GM21381 (cell line): Measurements from ENCODE around the gene EVA1B.

Experiments used
- ATAC-seq: cut with Tn5 transposase; IDR thresholded peaks from one replicate; pipeline ENCODE4 v1.9.1; 2021; ENCODE audit warnings: mild to moderate bottlenecking, moderate library complexity; ENCODE audit not compliant: unreplicated experiment

Gene EVA1B

DNA sequence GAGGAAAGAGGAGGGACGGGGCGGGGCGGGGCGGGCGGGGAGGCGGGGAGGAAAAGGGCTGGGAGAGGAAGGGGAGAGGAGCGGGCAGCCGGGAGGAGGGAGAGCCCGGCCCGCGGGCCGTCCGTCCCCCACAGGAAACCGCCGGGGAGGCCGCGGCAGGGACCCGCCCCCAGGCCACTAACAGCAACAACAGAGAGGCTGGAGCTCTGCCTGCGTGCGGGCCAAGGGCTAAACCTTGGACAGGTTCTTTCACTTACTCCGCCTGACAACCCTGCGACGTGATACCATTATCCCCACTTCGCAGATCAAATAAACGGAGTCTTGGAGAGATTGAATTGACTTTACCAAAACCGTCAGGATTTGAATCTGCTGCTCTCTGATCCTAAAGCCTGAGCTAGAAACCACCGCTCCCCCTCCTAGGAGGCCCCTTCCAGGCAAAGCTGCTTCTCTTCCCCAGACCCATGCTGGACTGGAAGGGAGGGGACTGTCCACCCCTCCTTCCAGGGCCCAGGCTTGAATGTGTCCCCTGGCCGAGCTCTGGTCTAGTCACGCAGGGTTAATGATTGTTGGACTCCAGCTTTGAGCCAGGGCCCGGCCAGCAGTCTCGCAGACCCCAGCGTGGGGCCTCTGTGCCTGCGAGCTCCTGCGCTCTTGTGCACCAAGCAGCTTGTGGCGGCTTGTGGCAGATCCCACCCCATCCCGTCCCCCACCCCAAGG is at the start of gene EVA1B:
Gene EVA1B, minus strand, starts transcription at position 10 of the 717 bp plus-strand sequence. CDS start 608 bp downstream, outside the sequence.
- peak; percentile 37 for ATAC-seq

DNA sequence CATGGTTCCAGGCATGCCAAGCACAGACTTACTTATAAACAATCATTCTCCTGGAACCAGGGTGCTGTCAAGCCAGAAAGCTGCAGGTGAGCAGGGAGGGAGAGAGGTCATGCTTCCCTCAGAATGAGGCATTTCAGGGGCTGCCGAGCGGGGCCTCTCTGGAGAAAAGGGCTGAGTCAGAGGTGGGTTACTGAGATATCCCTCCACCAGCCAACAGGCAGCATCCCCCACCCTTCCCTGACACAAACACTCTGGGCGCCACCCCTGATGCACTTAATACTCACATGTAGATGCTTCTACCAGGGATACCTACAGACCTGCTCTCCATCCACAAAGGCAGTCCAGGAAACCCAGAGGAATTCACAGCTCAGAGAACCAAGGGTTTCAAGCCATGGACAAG is 49.2 kb upstream of the EVA1B start:
- no peak for ATAC-seq

- ATAC-seq = no peak
These were observed 45.8 kb upstream of the EVA1B start for GRCh38 chr1:36369061-36369861.

GRCh38 chr1:36367798-36368197 is 44.4 kb upstream of the EVA1B start:
- no peak for ATAC-seq

GRCh38 chr1:36367066-36367465 is 43.6 kb upstream of the EVA1B start:
- no peak for ATAC-seq

GRCh38 chr1:36366091-36366661 is 42.7 kb upstream of the EVA1B start:
- no peak for ATAC-seq

DNA sequence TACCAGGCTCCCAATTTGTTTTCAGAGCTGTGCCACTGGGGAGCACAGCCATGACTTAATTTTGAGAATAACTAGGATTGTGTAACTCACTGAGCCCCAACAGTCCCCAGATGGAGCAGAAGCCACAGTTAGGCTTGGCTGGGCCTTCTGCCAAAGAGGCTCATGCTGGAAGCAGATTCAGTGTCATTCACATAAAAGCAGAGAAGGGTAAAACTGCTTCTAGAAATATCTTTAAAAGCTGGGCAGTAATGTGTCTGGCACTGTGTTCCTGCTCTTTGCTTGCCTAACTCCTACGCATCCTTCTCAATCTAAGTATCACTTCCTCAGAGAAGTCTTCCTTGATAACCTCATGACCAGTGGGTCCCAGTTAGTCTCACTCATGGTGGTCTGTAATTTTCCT is 41.9 kb upstream of the EVA1B start:
- ATAC-seq = no peak

- ATAC-seq = no peak
These were observed 36.6 kb upstream of the EVA1B start for GRCh38 chr1:36359911-36360550.

DNA sequence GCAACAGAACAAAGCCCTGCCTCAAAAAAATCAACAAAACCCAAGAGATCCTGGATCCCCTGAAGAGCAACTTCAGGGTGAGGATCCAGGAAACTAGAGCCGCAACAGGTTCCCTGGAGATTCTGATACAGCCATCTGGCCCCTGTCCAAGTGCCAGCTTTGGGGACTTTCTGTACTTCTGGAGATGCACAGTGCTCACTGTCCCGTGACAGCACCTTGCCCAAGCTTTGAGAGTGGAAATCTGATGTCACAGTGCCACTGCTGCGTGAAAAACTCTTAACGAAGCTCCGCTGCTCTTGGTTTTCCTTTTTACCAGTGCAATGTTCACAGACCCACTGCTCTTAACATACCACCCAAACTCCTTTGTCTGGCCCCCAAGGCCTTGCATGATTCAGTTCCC is 35.9 kb upstream of the EVA1B start:
- ATAC-seq = no peak

GRCh38 chr1:36358514-36359084 is 35.2 kb upstream of the EVA1B start:
- ATAC-seq = no peak

GRCh38 chr1:36355811-36356210 is 32.4 kb upstream of the EVA1B start:
- no peak for ATAC-seq

GRCh38 chr1:36354486-36354885 is 31.0 kb upstream of the EVA1B start:
- no peak for ATAC-seq

DNA sequence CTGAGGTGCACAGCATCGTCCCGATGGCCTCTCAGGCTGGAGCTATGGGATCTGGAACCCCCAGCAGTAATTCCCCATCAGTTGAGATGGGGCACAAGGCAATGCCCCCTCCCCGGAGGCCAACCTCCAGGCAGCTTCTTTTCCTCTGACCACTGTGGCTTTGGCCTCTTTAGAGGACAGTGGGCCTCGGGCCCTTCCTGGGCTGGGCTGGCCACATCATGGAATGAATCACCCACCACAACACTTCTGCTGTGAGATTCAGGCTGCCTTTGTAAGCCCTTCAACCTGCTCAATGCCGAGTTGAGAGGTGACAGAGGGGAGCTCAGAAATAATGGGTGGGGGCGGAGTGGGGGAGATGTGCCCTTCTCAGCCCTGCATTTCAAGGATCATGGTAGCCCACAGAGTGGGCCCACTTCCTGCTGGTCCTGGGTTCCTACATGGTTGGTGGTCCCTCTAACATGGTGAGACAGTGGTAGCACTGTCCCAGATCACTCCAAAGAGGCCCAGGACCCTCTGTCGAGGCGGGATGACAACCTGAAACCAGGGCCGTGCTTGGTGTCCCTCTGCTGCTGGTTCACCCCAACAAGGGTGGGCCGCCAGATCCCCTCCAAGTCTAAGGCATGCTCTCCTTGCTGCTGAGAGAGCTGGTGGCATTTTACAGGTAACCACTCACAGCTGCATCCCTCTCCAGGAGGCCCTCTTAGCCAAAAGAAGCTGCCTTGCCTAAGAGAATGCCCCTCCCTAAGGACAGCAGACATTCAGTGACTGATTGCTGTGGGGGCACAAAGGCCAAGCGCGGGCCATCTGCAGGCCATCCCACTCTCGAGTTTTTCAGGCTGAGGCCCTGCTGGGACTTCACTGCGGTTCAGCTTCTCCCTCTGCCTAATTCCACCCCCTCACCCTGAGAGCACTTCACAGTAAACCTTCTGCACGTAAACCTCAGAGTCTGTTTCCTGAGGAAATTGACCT is 29.7 kb upstream of the EVA1B start:
- no peak for ATAC-seq

GRCh38 chr1:36352125-36352909 is 28.9 kb upstream of the EVA1B start:
- no peak for ATAC-seq

- ATAC-seq = no peak
These were observed 28.0 kb upstream of the EVA1B start for GRCh38 chr1:36351227-36351977.

GRCh38 chr1:36350659-36351226 is 27.3 kb upstream of the EVA1B start:
- no peak for ATAC-seq

DNA sequence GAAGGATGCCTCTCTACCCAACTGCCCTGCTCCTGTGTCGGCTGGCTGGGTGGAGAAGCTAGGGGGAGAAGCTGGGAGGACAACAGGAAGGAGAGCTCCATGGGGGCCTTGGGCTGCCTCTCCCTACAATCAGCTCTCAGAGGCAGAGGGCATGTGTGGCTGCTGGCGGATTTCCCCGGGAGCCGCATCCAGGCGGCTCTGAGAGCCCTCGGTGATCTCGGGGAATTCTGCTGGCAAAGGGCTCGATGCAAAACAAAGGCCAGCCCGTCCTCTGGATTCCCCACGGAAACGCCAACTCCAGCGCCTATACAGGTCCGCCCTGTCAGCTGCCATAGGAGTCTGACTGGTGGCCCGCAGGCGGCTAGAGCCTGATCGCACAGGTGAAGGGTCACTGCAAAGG is 26.4 kb upstream of the EVA1B start:
- no peak for ATAC-seq

DNA sequence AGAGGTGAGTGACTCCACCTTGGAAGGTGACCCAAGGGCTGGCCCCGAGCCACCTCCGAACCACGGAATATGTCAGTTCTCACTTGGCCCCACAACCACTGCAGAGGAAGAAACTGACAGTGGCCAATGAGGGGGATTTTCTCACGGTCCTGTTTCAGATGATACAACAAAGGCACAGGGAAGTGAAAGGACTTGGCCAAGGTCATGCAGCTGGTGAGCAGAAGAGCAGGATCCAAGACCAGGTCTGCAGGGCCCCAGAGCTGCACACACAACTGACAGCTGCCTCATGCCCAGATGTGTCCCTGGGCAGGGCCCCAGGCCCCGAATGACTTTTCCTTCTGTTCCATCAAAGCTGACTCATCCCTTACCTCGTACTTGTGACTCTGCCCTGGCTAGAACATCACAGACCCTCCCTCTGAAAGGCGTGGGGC is 25.8 kb upstream of the EVA1B start:
- ATAC-seq = peak; percentile 70
